Vagina (tissue), 2 donors: ENCODE results near the gene PDE9A.

Experiments
- CTCF ChIP-seq, 3 experiments: fragments of 450-650 bp in 2 of 3; fragments of 200-600 bp in 1 of 3; sonication (generic) in 1 of 3; IDR thresholded peaks; one replicate each; pipeline ENCODE4 v1.5.1; 2017 to 2019; ENCODE audit warnings: antibody characterized with exemption in 3 of 3, mild to moderate bottlenecking in 2 of 3, moderate library complexity in 2 of 3
- POLR2A ChIP-seq, 2 donors: fragments of 450-650 bp; IDR thresholded peaks; one replicate each; pipeline ENCODE4 v1.6.1; 2017; ENCODE audit warnings: antibody characterized with exemption in 2 of 2, mild to moderate bottlenecking in 2 of 2, moderate library complexity in 2 of 2

DNA sequence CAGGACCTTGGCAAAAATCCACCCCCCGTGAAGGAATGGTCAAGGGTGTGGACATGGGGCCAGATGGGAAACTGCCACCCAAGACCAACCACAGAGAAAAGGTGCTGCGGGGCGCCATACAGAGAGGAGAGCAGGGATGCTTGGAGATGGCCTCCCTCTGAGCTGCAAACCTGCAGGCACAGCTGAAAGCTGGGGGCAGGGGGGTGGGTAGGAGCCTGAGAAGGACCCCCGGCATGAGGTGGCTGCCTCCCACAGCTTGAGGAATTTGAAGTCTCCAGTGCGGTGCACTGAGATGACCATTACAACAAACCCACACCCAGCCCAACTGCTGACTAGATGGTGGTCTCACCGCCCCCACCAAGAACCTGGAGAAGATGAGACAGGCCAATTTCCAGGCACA is 141.1 kb downstream of the PDE9A start:
- no peak for TF ChIP-seq CTCF (IDR thresholded peaks at IDR 0.05)
- no peak for TF ChIP-seq POLR2A (IDR thresholded peaks at IDR 0.05)
